Uterus (tissue), 4 donors: Measurements from ENCODE around the gene MT1M. TPM values are rescaled to one million over a fixed set of nuclear protein-coding genes. Genes with fewer than 3 reads are reported as not detected.
"Not testable (repeated sequence)": the region's sequence is repeated elsewhere in the genome, so short reads cannot be mapped to it uniquely, and the experiment has no call there.

Source experiments
- DNase-seq, 2 donors: peaks; one replicate each; pipeline ENCODE4 v3.0.0-alpha.2; 2019 to 2020
- H3K27ac ChIP-seq, 2 donors: fragments of 200-600 bp; sonication (generic); 1 replicate in 1 of 2; 2 replicates in 1 of 2; pipeline ENCODE4 v1.5.1; 2016 to 2018
- H3K27me3 ChIP-seq, 2 donors: fragments of 200-600 bp; sonication (generic); one replicate each; pipeline ENCODE4 v1.5.1; 2018 to 2019; ENCODE audit warnings: control low read depth in 1 of 2
- H3K36me3 ChIP-seq, 2 donors: fragments of 200-600 bp; sonication (generic); one replicate each; pipeline ENCODE4 v1.5.1; 2019; ENCODE audit warnings: control low read depth in 1 of 2
- H3K4me1 ChIP-seq, 2 donors: fragments of 200-600 bp; sonication (generic); one replicate each; pipeline ENCODE4 v1.5.1; 2018 to 2019; ENCODE audit warnings: control low read depth in 1 of 2
- H3K4me3 ChIP-seq, 2 donors: fragments of 200-600 bp; sonication (generic); 1 replicate in 1 of 2; 2 replicates in 1 of 2; pipeline ENCODE4 v1.5.1; 2018 to 2019; ENCODE audit warnings: mild to moderate bottlenecking in 1 of 2
- H3K9me3 ChIP-seq, 2 donors: fragments of 200-600 bp; sonication (generic); one replicate each; pipeline ENCODE4 v1.5.1; 2019; ENCODE audit warnings: control low read depth in 1 of 2
- POLR2A ChIP-seq, 2 donors: fragments of 450-650 bp; IDR thresholded peaks; one replicate each; pipeline ENCODE4 v1.6.1; 2016; ENCODE audit warnings: antibody characterized with exemption in 2 of 2, mild to moderate bottlenecking in 1 of 2, moderate library complexity in 1 of 2
- intact Hi-C: fragments of 100-400 bp; cut with DNase I; formaldehyde crosslinking; loops from one replicate; pipeline ENCODE4 v1.15.1; 2023; ENCODE audit warnings: low total_unique reads
- total RNA-seq, 4 donors: library from RNA; depleted of rRNA in 3 of 4; stranded (reverse); fragments of >200 nt in 3 of 4; gene quantifications; one replicate each; pipeline versions ENCODE4 v1.1.0 to v1.2.4, GENCODE V29; 2014 to 2023
- TF ChIP-seq, protein P1 (sequence below), 4 experiments: fragments of 200-600 bp in 2 of 4; fragments of 450-650 bp in 2 of 4; sonication (generic) in 2 of 4; IDR thresholded peaks; one replicate each; pipeline ENCODE4 v1.5.1; 2016 to 2019; ENCODE audit warnings: antibody characterized with exemption in 4 of 4, mild to moderate bottlenecking in 2 of 4, moderate library complexity in 1 of 4
- donor health status: DM: yes; HTN: yes; CAD: no.

Gene MT1M
- total RNA-seq = 10 to 100 TPM in 1 of 4 donors, 1 to 10 TPM in 1, not detected in 2; 6.2 to 16.6 TPM

DNA sequence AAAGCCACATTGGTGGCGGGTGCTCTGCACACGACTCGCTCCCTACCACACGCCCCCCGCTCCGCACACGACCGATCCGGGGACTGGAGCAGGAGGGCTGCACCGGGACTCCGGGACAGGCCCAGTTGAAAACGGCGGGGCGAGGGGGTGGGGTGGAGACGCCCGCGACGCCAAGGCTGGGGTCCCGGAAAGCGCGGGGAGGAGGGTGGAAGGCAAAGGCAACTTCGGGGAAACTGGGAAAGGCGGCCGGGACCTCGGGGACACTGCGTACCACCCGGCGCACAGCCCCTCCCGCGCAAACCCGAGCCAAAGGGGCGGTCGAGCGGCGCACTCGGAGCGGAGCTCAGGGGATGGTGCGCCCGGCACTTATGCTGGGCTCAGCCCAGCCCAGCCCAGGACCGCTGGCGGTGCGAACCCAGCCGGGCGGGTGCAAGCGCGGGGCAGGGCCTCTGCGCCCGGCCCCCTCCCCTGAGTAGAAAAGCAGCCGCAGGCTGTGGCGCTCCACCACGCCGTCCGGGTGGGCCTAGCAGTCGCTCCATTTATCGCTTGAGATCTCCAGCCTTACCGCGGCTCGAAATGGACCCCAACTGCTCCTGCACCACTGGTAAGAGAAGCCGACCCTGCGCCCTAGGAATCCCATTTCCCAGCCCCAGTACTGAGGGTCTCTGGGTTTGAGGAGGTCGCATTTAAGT is at the start of gene MT1M:
Gene MT1M, plus strand, starts transcription at position 504 of the 692 bp plus-strand sequence. Its CDS starts 73 bp downstream, at position 577.
- H3K4me1 ChIP-seq = peaks cover 0 to 5% of the 10 kb centered on the region in 2 donors
- no peaks in the 10 kb centered on the region for H3K9me3 ChIP-seq
- peak within 1 kb of the TSS; percentile 26 to 44 for H3K4me3 ChIP-seq
- TF ChIP-seq, protein P1, sequence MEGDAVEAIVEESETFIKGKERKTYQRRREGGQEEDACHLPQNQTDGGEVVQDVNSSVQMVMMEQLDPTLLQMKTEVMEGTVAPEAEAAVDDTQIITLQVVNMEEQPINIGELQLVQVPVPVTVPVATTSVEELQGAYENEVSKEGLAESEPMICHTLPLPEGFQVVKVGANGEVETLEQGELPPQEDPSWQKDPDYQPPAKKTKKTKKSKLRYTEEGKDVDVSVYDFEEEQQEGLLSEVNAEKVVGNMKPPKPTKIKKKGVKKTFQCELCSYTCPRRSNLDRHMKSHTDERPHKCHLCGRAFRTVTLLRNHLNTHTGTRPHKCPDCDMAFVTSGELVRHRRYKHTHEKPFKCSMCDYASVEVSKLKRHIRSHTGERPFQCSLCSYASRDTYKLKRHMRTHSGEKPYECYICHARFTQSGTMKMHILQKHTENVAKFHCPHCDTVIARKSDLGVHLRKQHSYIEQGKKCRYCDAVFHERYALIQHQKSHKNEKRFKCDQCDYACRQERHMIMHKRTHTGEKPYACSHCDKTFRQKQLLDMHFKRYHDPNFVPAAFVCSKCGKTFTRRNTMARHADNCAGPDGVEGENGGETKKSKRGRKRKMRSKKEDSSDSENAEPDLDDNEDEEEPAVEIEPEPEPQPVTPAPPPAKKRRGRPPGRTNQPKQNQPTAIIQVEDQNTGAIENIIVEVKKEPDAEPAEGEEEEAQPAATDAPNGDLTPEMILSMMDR (IDR thresholded peaks at IDR 0.05) = no peak
- peak in 1 of 2 donors; percentile 30 for TF ChIP-seq POLR2A (IDR thresholded peaks at IDR 0.05)
- H3K27ac ChIP-seq = peak within 1 kb of the TSS; percentile 42 to 66
- intact Hi-C loops = no loop called here
- no peaks in the 10 kb centered on the region for H3K36me3 ChIP-seq
- DNase-seq = peak; percentile 40 to 58
- peaks cover 0 to 7% of the 10 kb centered on the region in 2 donors for H3K27me3 ChIP-seq

GRCh38 chr16:56582911-56583310 is 49.5 kb upstream of the MT1M start:
- H3K36me3 ChIP-seq, H3K4me3 ChIP-seq, H3K27me3 ChIP-seq, H3K27ac ChIP-seq, DNase-seq, intact Hi-C loops, H3K4me1 ChIP-seq, H3K9me3 ChIP-seq: not testable (repeated sequence)

DNA sequence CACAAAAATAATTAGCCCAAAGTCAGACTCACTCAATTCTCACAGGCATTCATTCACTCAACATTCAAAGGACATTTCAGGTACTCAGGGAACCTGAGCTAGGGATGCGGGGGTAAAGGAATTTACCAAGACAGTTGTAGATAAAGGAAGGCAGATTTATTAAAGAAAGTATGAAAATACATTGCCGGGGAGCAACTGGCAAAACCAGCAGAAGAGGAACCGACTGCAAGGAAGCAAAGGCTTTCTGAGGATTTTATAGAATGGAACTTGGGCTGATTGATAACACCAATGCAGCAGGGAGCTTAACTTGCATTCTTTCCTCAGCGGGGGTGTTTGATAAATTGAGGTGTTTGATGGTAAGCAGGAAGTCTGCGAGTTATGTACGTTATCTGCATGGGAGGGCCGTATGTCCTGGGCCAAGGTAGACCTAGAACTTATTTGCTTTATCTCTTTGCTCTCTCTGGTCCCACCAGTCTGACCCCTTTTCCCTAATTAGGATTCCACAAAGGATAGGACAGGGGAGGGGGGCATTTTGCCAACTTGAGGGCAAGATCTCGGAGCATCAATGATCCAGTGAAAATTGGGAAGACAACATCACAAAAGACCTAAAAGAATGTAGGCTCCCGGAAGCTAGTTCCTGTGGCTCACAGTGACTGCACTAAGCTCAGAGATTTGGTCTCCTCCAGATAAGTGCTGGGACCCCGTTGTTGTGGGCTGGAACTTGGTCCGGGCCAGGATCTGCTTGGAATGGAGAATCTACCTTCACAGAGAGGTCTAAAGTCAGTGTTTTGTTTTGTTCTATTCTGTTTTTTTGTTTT is 48.9 kb upstream of the MT1M start:
- TF ChIP-seq, protein P1 (IDR thresholded peaks at IDR 0.05) = no peak
- TF ChIP-seq POLR2A (IDR thresholded peaks at IDR 0.05) = no peak
- no peak overlapping the region for H3K4me3 ChIP-seq
- H3K36me3 ChIP-seq = no peaks in the 10 kb centered on the region
- H3K27me3 ChIP-seq = no peaks in the 10 kb centered on the region
- no peak for DNase-seq
- H3K27ac ChIP-seq = no peak overlapping the region
- no peaks in the 10 kb centered on the region for H3K9me3 ChIP-seq
- no peaks in the 10 kb centered on the region for H3K4me1 ChIP-seq
- intact Hi-C loops = no loop called here

GRCh38 chr16:56584276-56584675 is 48.2 kb upstream of the MT1M start:
- Histone ChIP-seq H3K27ac (no peak overlapping the region), H3K4me1 (peaks cover 0 to 3% of the 10 kb centered on the region in 2 donors), H3K4me3 (no peak overlapping the region), H3K36me3 (no peaks in the 10 kb centered on the region), H3K27me3 (no peaks in the 10 kb centered on the region), H3K9me3 (no peaks in the 10 kb centered on the region)
- DNase-seq = no peak
- intact Hi-C loops = no loop called here
- no peak for TF ChIP-seq POLR2A (IDR thresholded peaks at IDR 0.05)
- TF ChIP-seq, protein P1 (IDR thresholded peaks at IDR 0.05) = no peak

GRCh38 chr16:56588781-56589140 is 43.7 kb upstream of the MT1M start:
- no peak for DNase-seq
- Histone ChIP-seq H3K4me1 (peaks cover 0 to 8% of the 10 kb centered on the region in 2 donors), H3K36me3 (no peaks in the 10 kb centered on the region), H3K9me3 (no peaks in the 10 kb centered on the region), H3K27me3 (no peaks in the 10 kb centered on the region), H3K27ac (no peak overlapping the region), H3K4me3 (no peak overlapping the region)
- intact Hi-C loops = no loop called here
- TF ChIP-seq, protein P1 (IDR thresholded peaks at IDR 0.05) = no peak
- TF ChIP-seq POLR2A (IDR thresholded peaks at IDR 0.05) = no peak
